Heart right ventricle (tissue), 16 donors: ENCODE measurements around the gene AQP12A. TPM values are rescaled to one million over a fixed set of nuclear protein-coding genes. Genes with fewer than 3 reads are reported as not detected.
"Not testable (repeated sequence)": the region's sequence is repeated elsewhere in the genome, so short reads cannot be mapped to it uniquely, and the experiment has no call there.

Experiments used
- ATAC-seq, 8 donors: fragments of 200-7000 bp; cut with Tn5 transposase; one replicate each; pipeline ENCODE4 v1.9.1; 2020; ENCODE audit warnings: mild to moderate bottlenecking in 8 of 8, moderate library complexity in 8 of 8, moderate number of reproducible peaks in 1 of 8
- DNase-seq, 2 donors: peaks; one replicate each; pipeline ENCODE4 v3.0.0-alpha.2; 2020
- H3K27ac ChIP-seq, 10 donors: fragments of 200-600 bp; sonication (generic) in 2 of 10; one replicate each; pipeline versions ENCODE4 v1.5.0 to v1.8.0; 2020 to 2022; ENCODE audit warnings: mild to moderate bottlenecking in 3 of 10
- H3K27me3 ChIP-seq, 7 donors: fragments of 200-600 bp; one replicate each; pipeline ENCODE4 v1.8.0; 2021 to 2022; ENCODE audit warnings: mild to moderate bottlenecking in 2 of 7
- H3K36me3 ChIP-seq, 9 donors: fragments of 200-600 bp; sonication (generic) in 1 of 9; one replicate each; pipeline versions ENCODE4 v1.5.0 to v1.8.0; 2020 to 2022; ENCODE audit warnings: mild to moderate bottlenecking in 2 of 9
- H3K4me1 ChIP-seq, 9 donors: fragments of 200-600 bp; sonication (generic) in 1 of 9; one replicate each; pipeline versions ENCODE4 v1.5.0 to v1.8.0; 2020 to 2022; ENCODE audit warnings: mild to moderate bottlenecking in 4 of 9
- H3K4me3 ChIP-seq, 10 donors: fragments of 200-600 bp; sonication (generic) in 2 of 10; one replicate each; pipeline versions ENCODE4 v1.5.0 to v1.8.0; 2020 to 2022; ENCODE audit warnings: mild to moderate bottlenecking in 7 of 10, moderate library complexity in 2 of 10
- H3K9me3 ChIP-seq, 11 donors: fragments of 200-600 bp in 10 of 11; sonication (generic) in 2 of 11; one replicate each; pipeline versions ENCODE4 v1.5.0 to v1.8.0; 2013 to 2022; ENCODE audit warnings: mild to moderate bottlenecking in 2 of 11, control low read depth in 1 of 11, moderate library complexity in 1 of 11
- CTCF ChIP-seq, 9 donors: fragments of 200-600 bp; sonication (generic) in 2 of 9; IDR thresholded peaks; one replicate each; pipeline versions ENCODE4 v1.5.0 to v1.8.0; 2021 to 2022; ENCODE audit warnings: antibody characterized with exemption in 9 of 9, mild to moderate bottlenecking in 5 of 9, moderate library complexity in 1 of 9
- WGBS, 2 donors: extraction: QIAGEN DNeasy Blood & Tissue Kit; methylation state at CpG; one replicate each; pipeline ENCODE4 v1.1.7; 2013; ENCODE audit warnings: inconsistent platforms in 1 of 2; 5-methylcytosine and 5-hydroxymethylcytosine counted together
- intact Hi-C, 10 donors: fragments of 100-400 bp; cut with DNase I; formaldehyde crosslinking; loops; one replicate each; pipeline versions ENCODE4 v1.11.1 to v1.14.2; 2022
- polyA plus RNA-seq, 2 donors: library from polyadenylated mRNA; stranded (reverse); fragments of 200-250 nt; gene quantifications; one replicate each; pipeline ENCODE4 v1.2.3, GENCODE V29; 2013
- total RNA-seq, 10 donors: library from RNA; stranded (reverse); fragmentation: NEBNext Ultra II Directional in 3 of 10; extraction: Animal tissue kit (Norgen Biotek cat#: 25700) in 3 of 10; gene quantifications; one replicate each; pipeline versions ENCODE4 v1.2.1 to v1.2.4, GENCODE V29; 2021 to 2023
- donor health status: Arrhythmogenic right ventricular cardiomyopathy.
- donor health status: ischemic (EF 13 %, LVEDD 7.1; RV severe dilation, severe dysfunction).
- donor health status: healthy with polysubstance abuse.
- donor health status: DM: no; HTN: yes; CAD: no.
- donor health status: DM: no; HTN: no; CAD: no.
- donor health status: ischemic (EF 25% LVEDD 6.9; RV normal size, moderate dysfunction).
- donor health status: ischemic (EF 25% LVEDD 5.7; RV mildly dilated, moderate dysfunction).
- donor health status: healthy.
- donor health status: DM: yes; HTN: yes; CAD: no.
- donor health status: Ischemic cardiomyopathy.
- donor health status: ischemic (EF 35%, LVEDD 5.7; RV mildly dilated, moderate dysfunction).
- donor health status: nonischemic (EF 11% LVEDD 7.7; RV severe dilation, severe dysfunction).
- donor health status: DM: yes; HTN: yes; CAD: no.
- donor health status: PGD.
- donor health status: ischemic (EF 29% LVEDD 5.4; RV normal size, mild dysfunction).
- donor health status: nonischemic (EF 23%, LVEDD 6.1; RV moderate dilation, normal function).

AQP12A gene
- total and polyA plus RNA-seq, 12 donors, result not detected

GRCh38 chr2:240695593-240695992 is 3.9 kb downstream of the AQP12A start:
- H3K4me3 ChIP-seq, H3K9me3 ChIP-seq, ATAC-seq, H3K27ac ChIP-seq, H3K36me3 ChIP-seq, intact Hi-C loops, H3K4me1 ChIP-seq, DNase-seq: not testable (repeated sequence)
- no CpG with 5 or more reads among the region's 19 CpGs for WGBS, 2 donors
- H3K27me3 ChIP-seq, result peaks cover 0 to 11% (median 3%) of the 10 kb centered on the region in 7 donors

- H3K4me3 ChIP-seq, H3K27ac ChIP-seq, H3K36me3 ChIP-seq, H3K4me1 ChIP-seq, H3K9me3 ChIP-seq, ATAC-seq, DNase-seq, intact Hi-C loops: not testable (repeated sequence)
- 70 to 83% methylated on average over 2 to 3 of the region's 13 CpGs for WGBS, 2 donors
- H3K27me3 ChIP-seq, result peaks cover 0 to 20% (median 4%) of the 10 kb centered on the region in 7 donors
Observed at GRCh38 chr2:240696469-240696868, 4.8 kb downstream of the AQP12A start.

- peaks cover 0 to 38% (median 27%) of the 10 kb centered on the region in 7 donors for H3K27me3 ChIP-seq
- H3K36me3 ChIP-seq, H3K9me3 ChIP-seq, H3K4me3 ChIP-seq, DNase-seq, H3K27ac ChIP-seq, intact Hi-C loops, H3K4me1 ChIP-seq: not testable (repeated sequence)
- WGBS, 2 donors, result 59 to 68% methylated on average over 5 to 8 of the region's 33 CpGs
- ATAC-seq, result peak in 7 of 8 donors; percentile 23 to 48 (median 38)
Observed at GRCh38 chr2:240698852-240699561, 7.3 kb downstream of the AQP12A start.

- DNase-seq, H3K4me3 ChIP-seq, ATAC-seq, H3K4me1 ChIP-seq, H3K27ac ChIP-seq, H3K9me3 ChIP-seq, H3K36me3 ChIP-seq: not testable (repeated sequence)
- H3K27me3 ChIP-seq, result peaks cover 0 to 46% (median 32%) of the 10 kb centered on the region in 7 donors
- intact Hi-C loops, result loop anchor here in 6 of 10 donors (5.0 to 10.0 kb wide), 3 partner anchors 175 to 188 kb away; no protein-coding TSS in a partner anchor
- WGBS, 2 donors, result 28 to 35% methylated on average over 8 of the region's 8 CpGs
Observed at GRCh38 chr2:240699835-240700234, 8.2 kb downstream of the AQP12A start.

GRCh38 chr2:240700616-240701015 is 8.9 kb downstream of the AQP12A start:
- not testable (repeated sequence) for ATAC-seq, H3K9me3 ChIP-seq, H3K27ac ChIP-seq, H3K4me3 ChIP-seq, DNase-seq, H3K36me3 ChIP-seq, H3K4me1 ChIP-seq
- intact Hi-C loops, result loop anchor here in 6 of 10 donors (5.0 to 10.0 kb wide), 3 partner anchors 176 to 188 kb away; no protein-coding TSS in a partner anchor
- WGBS, 2 donors, result 78% methylated on average over 15 to 18 of the region's 21 CpGs
- H3K27me3 ChIP-seq, result peaks cover 0 to 52% (median 33%) of the 10 kb centered on the region in 7 donors

- DNase-seq (peak in 1 of 2 donors; percentile 9), ATAC-seq (no peak)
- Histone ChIP-seq H3K27me3 (peaks cover 0 to 54% (median 37%) of the 10 kb centered on the region in 7 donors), H3K36me3 (no peaks in the 10 kb centered on the region), H3K27ac (no peak overlapping the region), H3K4me3 (no peak overlapping the region), H3K4me1 (peaks cover 0 to 5% (median 0%) of the 10 kb centered on the region in 9 donors), H3K9me3 (no peaks in the 10 kb centered on the region)
- intact Hi-C loops, result loop anchor here in 6 of 10 donors (5.0 to 10.0 kb wide), 3 partner anchors 176 to 189 kb away; no protein-coding TSS in a partner anchor
- WGBS, 2 donors, result 75 to 82% methylated on average over 66 to 67 of the region's 67 CpGs
- TF ChIP-seq CTCF (IDR thresholded peaks at IDR 0.05), result no peak
Observed at GRCh38 chr2:240701091-240701735, 9.5 kb downstream of the AQP12A start.
